Lower leg skin (tissue), 3 donors: ENCODE data around the gene ANKIB1.

Source experiments
- POLR2A ChIP-seq, 2 donors: fragments of 450-650 bp; IDR thresholded peaks; one replicate each; pipeline ENCODE4 v1.6.1; 2016 to 2017; ENCODE audit warnings: antibody characterized with exemption in 2 of 2, mild to moderate bottlenecking in 1 of 2, moderate library complexity in 1 of 2
- TF ChIP-seq, protein P1 (sequence below), 3 donors: fragments of 450-650 bp; IDR thresholded peaks; one replicate each; pipeline ENCODE4 v1.5.1; 2016; ENCODE audit warnings: antibody characterized with exemption in 3 of 3, mild to moderate bottlenecking in 3 of 3, moderate library complexity in 2 of 3

DNA sequence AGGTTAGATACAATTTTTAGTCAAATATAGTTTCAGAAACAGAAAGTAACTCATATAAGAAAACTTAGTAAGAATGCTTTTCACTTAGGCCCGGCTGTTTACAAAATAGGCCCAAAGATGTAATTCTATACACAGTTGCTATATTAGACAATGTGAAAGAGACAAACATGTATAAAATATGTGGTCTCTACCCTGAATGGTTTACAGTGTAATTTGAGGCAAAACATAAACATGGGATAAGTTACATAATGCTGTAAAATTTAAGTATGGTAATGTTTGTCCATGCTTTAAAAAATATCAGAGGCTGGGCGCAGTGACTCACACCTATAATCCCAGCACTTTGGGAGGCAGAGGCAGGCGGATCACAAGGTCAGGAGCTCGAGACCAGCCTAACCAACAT lies 18.8 kb upstream of the ANKIB1 start:
- TF ChIP-seq, protein P1, sequence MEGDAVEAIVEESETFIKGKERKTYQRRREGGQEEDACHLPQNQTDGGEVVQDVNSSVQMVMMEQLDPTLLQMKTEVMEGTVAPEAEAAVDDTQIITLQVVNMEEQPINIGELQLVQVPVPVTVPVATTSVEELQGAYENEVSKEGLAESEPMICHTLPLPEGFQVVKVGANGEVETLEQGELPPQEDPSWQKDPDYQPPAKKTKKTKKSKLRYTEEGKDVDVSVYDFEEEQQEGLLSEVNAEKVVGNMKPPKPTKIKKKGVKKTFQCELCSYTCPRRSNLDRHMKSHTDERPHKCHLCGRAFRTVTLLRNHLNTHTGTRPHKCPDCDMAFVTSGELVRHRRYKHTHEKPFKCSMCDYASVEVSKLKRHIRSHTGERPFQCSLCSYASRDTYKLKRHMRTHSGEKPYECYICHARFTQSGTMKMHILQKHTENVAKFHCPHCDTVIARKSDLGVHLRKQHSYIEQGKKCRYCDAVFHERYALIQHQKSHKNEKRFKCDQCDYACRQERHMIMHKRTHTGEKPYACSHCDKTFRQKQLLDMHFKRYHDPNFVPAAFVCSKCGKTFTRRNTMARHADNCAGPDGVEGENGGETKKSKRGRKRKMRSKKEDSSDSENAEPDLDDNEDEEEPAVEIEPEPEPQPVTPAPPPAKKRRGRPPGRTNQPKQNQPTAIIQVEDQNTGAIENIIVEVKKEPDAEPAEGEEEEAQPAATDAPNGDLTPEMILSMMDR (IDR thresholded peaks at IDR 0.05) = no peak
- no peak for TF ChIP-seq POLR2A (IDR thresholded peaks at IDR 0.05)
